ENCODE results near the gene RTN3.

Gene RTN3

GRCh38 chr11:63687845-63688244 is 6.5 kb downstream of the RTN3 start:
- Mint-ChIP-seq H3K36me3 (ENCODE audit: insufficient read depth) (no peaks in the 10 kb centered on the region), H3K27me3 (no peaks in the 10 kb centered on the region), H3K9me3 (no peaks in the 10 kb centered on the region), H3K27ac (no peak overlapping the region), H3K4me1 (ENCODE audit: low read depth in 2 of 2) (peaks cover 2 to 22% of the 10 kb centered on the region in 2 donors), H3K4me3 (no peak overlapping the region)
- ATAC-seq (replicated peaks) = no peak
- DNase-seq = no peak

- H3K4me1 Mint-ChIP-seq (ENCODE audit: low read depth in 2 of 2) = peaks cover 6 to 13% of the 10 kb centered on the region in 2 donors
- H3K27ac Mint-ChIP-seq = peak overlapping the region in 1 of 2 donors; percentile 16
These were observed 13.3 kb downstream of the RTN3 start for GRCh38 chr11:63694596-63694995.

GRCh38 chr11:63698976-63699733 is 17.9 kb downstream of the RTN3 start:
- ATAC-seq (replicated peaks) (no peak), DNase-seq (no peak)
- H3K36me3 Mint-ChIP-seq (ENCODE audit: insufficient read depth) = peaks cover 6% of the 10 kb centered on the region
- H3K4me1 Mint-ChIP-seq (ENCODE audit: low read depth in 2 of 2) = peaks cover 6 to 8% of the 10 kb centered on the region in 2 donors
- H3K4me3 Mint-ChIP-seq = no peak overlapping the region
- H3K27ac Mint-ChIP-seq = peak overlapping the region in 1 of 2 donors; percentile 10
- H3K27me3 Mint-ChIP-seq = no peaks in the 10 kb centered on the region
- H3K9me3 Mint-ChIP-seq = no peaks in the 10 kb centered on the region

More at GRCh38 chr11:63694596-63694995, 13.3 kb downstream of the RTN3 start:
- H3K9me3 Mint-ChIP-seq = no peaks in the 10 kb centered on the region
- H3K27me3 Mint-ChIP-seq = no peaks in the 10 kb centered on the region
- no peak overlapping the region for H3K4me3 Mint-ChIP-seq
- H3K36me3 Mint-ChIP-seq (ENCODE audit: insufficient read depth) = no peaks in the 10 kb centered on the region
- no peak for DNase-seq
- ATAC-seq (replicated peaks) = no peak

GRCh38 chr11:63699896-63700295 is 18.6 kb downstream of the RTN3 start:
- Mint-ChIP-seq H3K27ac (peak overlapping the region in 1 of 2 donors; percentile 10), H3K27me3 (no peaks in the 10 kb centered on the region), H3K4me1 (ENCODE audit: low read depth in 2 of 2) (peaks cover 8% of the 10 kb centered on the region in 2 donors), H3K36me3 (ENCODE audit: insufficient read depth) (peaks cover 6% of the 10 kb centered on the region), H3K9me3 (no peaks in the 10 kb centered on the region), H3K4me3 (no peak overlapping the region)
- ATAC-seq (replicated peaks) = no peak
- DNase-seq = no peak

- Mint-ChIP-seq H3K9me3 (no peaks in the 10 kb centered on the region), H3K36me3 (ENCODE audit: insufficient read depth) (peaks cover 11% of the 10 kb centered on the region), H3K4me3 (no peak overlapping the region), H3K27ac (no peak overlapping the region), H3K27me3 (no peaks in the 10 kb centered on the region), H3K4me1 (ENCODE audit: low read depth in 2 of 2) (peaks cover 0 to 2% of the 10 kb centered on the region in 2 donors)
- DNase-seq = no peak
- ATAC-seq (replicated peaks) = no peak
These were observed 24.2 kb downstream of the RTN3 start for GRCh38 chr11:63705526-63705925.

- ATAC-seq (replicated peaks) = no peak
- no peak for DNase-seq
- peaks cover 0 to 7% of the 10 kb centered on the region in 2 donors for H3K4me1 Mint-ChIP-seq (ENCODE audit: low read depth in 2 of 2)
- H3K9me3 Mint-ChIP-seq = no peaks in the 10 kb centered on the region
- H3K27me3 Mint-ChIP-seq = no peaks in the 10 kb centered on the region
- peak overlapping the region in 1 of 2 donors; percentile 29 for H3K27ac Mint-ChIP-seq
- H3K36me3 Mint-ChIP-seq (ENCODE audit: insufficient read depth) = peaks cover 8% of the 10 kb centered on the region
- H3K4me3 Mint-ChIP-seq = no peak overlapping the region
These were observed 27.5 kb downstream of the RTN3 start for GRCh38 chr11:63708764-63709163.

- Mint-ChIP-seq H3K4me3 (no peak overlapping the region), H3K27ac (no peak overlapping the region), H3K9me3 (no peaks in the 10 kb centered on the region), H3K36me3 (ENCODE audit: insufficient read depth) (peaks cover 8% of the 10 kb centered on the region), H3K27me3 (no peaks in the 10 kb centered on the region), H3K4me1 (ENCODE audit: low read depth in 2 of 2) (peaks cover 0 to 7% of the 10 kb centered on the region in 2 donors)
- DNase-seq (no peak), ATAC-seq (replicated peaks) (no peak)
These were observed 28.1 kb downstream of the RTN3 start for GRCh38 chr11:63709336-63709884.

GRCh38 chr11:63710476-63711217 is 29.3 kb downstream of the RTN3 start:
- no peak overlapping the region for H3K4me3 Mint-ChIP-seq
- no peak for ATAC-seq (replicated peaks)
- no peaks in the 10 kb centered on the region for H3K9me3 Mint-ChIP-seq
- peaks cover 8% of the 10 kb centered on the region for H3K36me3 Mint-ChIP-seq (ENCODE audit: insufficient read depth)
- H3K27me3 Mint-ChIP-seq = no peaks in the 10 kb centered on the region
- no peak overlapping the region for H3K27ac Mint-ChIP-seq
- no peak for DNase-seq
- peaks cover 0 to 5% of the 10 kb centered on the region in 2 donors for H3K4me1 Mint-ChIP-seq (ENCODE audit: low read depth in 2 of 2)

GRCh38 chr11:63711838-63712237 is 30.5 kb downstream of the RTN3 start:
- no peaks in the 10 kb centered on the region for H3K9me3 Mint-ChIP-seq
- H3K36me3 Mint-ChIP-seq (ENCODE audit: insufficient read depth) = peaks cover 4% of the 10 kb centered on the region
- H3K27ac Mint-ChIP-seq = peak overlapping the region in 1 of 2 donors; percentile 23
- H3K4me1 Mint-ChIP-seq (ENCODE audit: low read depth in 2 of 2) = peaks cover 0 to 5% of the 10 kb centered on the region in 2 donors
- no peak overlapping the region for H3K4me3 Mint-ChIP-seq
- no peaks in the 10 kb centered on the region for H3K27me3 Mint-ChIP-seq
- ATAC-seq (replicated peaks) = no peak
- no peak for DNase-seq

GRCh38 chr11:63713766-63714165 is 32.5 kb downstream of the RTN3 start:
- Mint-ChIP-seq H3K4me3 (no peak overlapping the region), H3K9me3 (no peaks in the 10 kb centered on the region), H3K36me3 (ENCODE audit: insufficient read depth) (peaks cover 3% of the 10 kb centered on the region), H3K27me3 (no peaks in the 10 kb centered on the region), H3K4me1 (ENCODE audit: low read depth in 2 of 2) (peaks cover 0 to 5% of the 10 kb centered on the region in 2 donors), H3K27ac (no peak overlapping the region)
- no peak for DNase-seq
- no peak for ATAC-seq (replicated peaks)

GRCh38 chr11:63716046-63716445 is 34.7 kb downstream of the RTN3 start:
- no peaks in the 10 kb centered on the region for H3K9me3 Mint-ChIP-seq
- peaks cover 3% of the 10 kb centered on the region for H3K36me3 Mint-ChIP-seq (ENCODE audit: insufficient read depth)
- no peaks in the 10 kb centered on the region for H3K27me3 Mint-ChIP-seq
- DNase-seq (no peak), ATAC-seq (replicated peaks) (no peak)
- peaks cover 0 to 4% of the 10 kb centered on the region in 2 donors for H3K4me1 Mint-ChIP-seq (ENCODE audit: low read depth in 2 of 2)
- no peak overlapping the region for H3K27ac Mint-ChIP-seq
- no peak overlapping the region for H3K4me3 Mint-ChIP-seq

- no peak overlapping the region for H3K4me3 Mint-ChIP-seq
- ATAC-seq (replicated peaks) (no peak), DNase-seq (no peak)
- peak overlapping the region in 1 of 2 donors; percentile 39 for H3K27ac Mint-ChIP-seq
- peaks cover 5 to 8% of the 10 kb centered on the region in 2 donors for H3K4me1 Mint-ChIP-seq (ENCODE audit: low read depth in 2 of 2)
- peaks cover 3% of the 10 kb centered on the region for H3K36me3 Mint-ChIP-seq (ENCODE audit: insufficient read depth)
- no peaks in the 10 kb centered on the region for H3K27me3 Mint-ChIP-seq
- H3K9me3 Mint-ChIP-seq = no peaks in the 10 kb centered on the region
These were observed 37.7 kb downstream of the RTN3 start for GRCh38 chr11:63719001-63719400.

GRCh38 chr11:63719987-63720386 is 38.7 kb downstream of the RTN3 start:
- Mint-ChIP-seq H3K4me1 (ENCODE audit: low read depth in 2 of 2) (peaks cover 5 to 8% of the 10 kb centered on the region in 2 donors), H3K4me3 (no peak overlapping the region)

More at GRCh38 chr11:63719987-63720386, 38.7 kb downstream of the RTN3 start:
- no peak for ATAC-seq (replicated peaks)
- DNase-seq = no peak
- Mint-ChIP-seq H3K27ac (no peak overlapping the region), H3K36me3 (ENCODE audit: insufficient read depth) (peaks cover 3% of the 10 kb centered on the region), H3K9me3 (no peaks in the 10 kb centered on the region), H3K27me3 (no peaks in the 10 kb centered on the region)
